ENCODE measurements around the gene PIGP. TPM values are rescaled to one million over a fixed set of nuclear protein-coding genes. Genes with fewer than 3 reads are reported as not detected.

PIGP gene
- total and polyA plus RNA-seq, 10 of the 15 experiments (the other 5 are each of a cell fraction or from before 2014, with no cell fraction given), result 17.0 to 65.0 (median 29.5) TPM

GRCh38 chr21:37085726-37086125 is 12.9 kb upstream of the PIGP start:
- no TSS peak for BruUV-seq (replicated peaks)
- FAIRE-seq (no peak), DNase-seq (ENCODE audit: low read depth, low spot score) (no peak), ATAC-seq (no peak)
- CTCF ChIA-PET, result no interaction called here
- SMC1A ChIA-PET (ENCODE audit: uncharacterized antibody, unreplicated experiment), result interaction anchor here (1.0 kb wide), 1 partner anchor 14 kb away, joined by 3 read pairs; no protein-coding TSS in a partner anchor
- H4K20me1 ChIP-seq (ENCODE audit: control insufficient read depth, insufficient read depth), result peaks cover 2% of the 10 kb centered on the region; the same call in 1 of the 2 replicates
- RAD21 ChIA-PET (ENCODE audit: unreplicated experiment), result no interaction called here
- H3K27me3 ChIP-seq (replicated peaks in 1 of 2; ENCODE audit: control insufficient read depth in 2 of 2, insufficient read depth in 2 of 2, low read length in 1 of 2), result no peaks in the 10 kb centered on the region
- peaks cover 18% of the 10 kb centered on the region for H3K79me2 ChIP-seq (ENCODE audit: control insufficient read depth, insufficient read depth, low read length)
- WGBS (ENCODE audit: insufficient coverage, insufficient replicate concordance, low lambda C conversion rate, missing lambda C conversion rate), result 98% methylated on average over 3 of the region's 3 CpGs
- POLR2A ChIA-PET, result interaction anchor here (0.5 kb wide), 1 partner anchor 86 kb away, joined by 3 read pairs; no protein-coding TSS in a partner anchor
- no peak overlapping the region for H3K4me2 ChIP-seq (ENCODE audit: control insufficient read depth, insufficient read depth)
- H3K9me3 ChIP-seq (replicated peaks; ENCODE audit: control insufficient read depth, insufficient read depth, low read length), result no peaks in the 10 kb centered on the region
- no peaks in the 10 kb centered on the region for H3K4me1 ChIP-seq (ENCODE audit: control insufficient read depth, insufficient read depth, low read length)
- TF ChIP-seq BCL11A (IDR thresholded peaks at IDR 0.05; ENCODE audit: low read depth, low read length), result no peak
- no peak for TF ChIP-seq ZNF217 (IDR thresholded peaks at IDR 0.05)
- no peak for TF ChIP-seq HDAC2 (IDR thresholded peaks at IDR 0.05)
- no peak for TF ChIP-seq CBX3 (IDR thresholded peaks at IDR 0.05; ENCODE audit: borderline replicate concordance, low read depth)
- TF ChIP-seq SPI1 (IDR thresholded peaks at IDR 0.05; ENCODE audit: borderline replicate concordance, insufficient read depth, low read depth, low read length), result no peak
- no peak for TF ChIP-seq CREM (IDR thresholded peaks at IDR 0.05; ENCODE audit: low read depth)
- in situ Hi-C loops (cut with MboI) (no loop called here), intact Hi-C loops (cut with micrococcal nuclease; ENCODE audit: unreplicated experiment) (no loop called here)
- H2AFZ ChIP-seq (ENCODE audit: control insufficient read depth, low read depth, low read length), result no peak overlapping the region
- H3K36me3 ChIP-seq (ENCODE audit: control insufficient read depth in 2 of 2, insufficient read depth in 2 of 2, low read length in 1 of 2), result no peaks in the 10 kb centered on the region; a peak in 1 of 4 replicates
- no peak overlapping the region for H3K4me3 ChIP-seq
- H3K27ac ChIP-seq (ENCODE audit: control insufficient read depth, insufficient read depth), result no peak overlapping the region
- no peak overlapping the region for H3K9ac ChIP-seq (ENCODE audit: control insufficient read depth, insufficient read depth, low read length)

- Histone ChIP-seq H3K9me3 (replicated peaks; ENCODE audit: control insufficient read depth, insufficient read depth, low read length) (no peaks in the 10 kb centered on the region), H4K20me1 (ENCODE audit: control insufficient read depth, insufficient read depth) (peaks cover 2% of the 10 kb centered on the region; the same call in 1 of the 2 replicates), H3K79me2 (ENCODE audit: control insufficient read depth, insufficient read depth, low read length) (peaks cover 41% of the 10 kb centered on the region), H3K27me3 (replicated peaks in 1 of 2; ENCODE audit: control insufficient read depth in 2 of 2, insufficient read depth in 2 of 2, low read length in 1 of 2) (no peaks in the 10 kb centered on the region), H3K4me2 (ENCODE audit: control insufficient read depth, insufficient read depth) (no peak overlapping the region), H3K9ac (ENCODE audit: control insufficient read depth, insufficient read depth, low read length) (no peak overlapping the region), H3K36me3 (ENCODE audit: control insufficient read depth in 2 of 2, insufficient read depth in 2 of 2, low read length in 1 of 2) (no peaks in the 10 kb centered on the region), H2AFZ (ENCODE audit: control insufficient read depth, low read depth, low read length) (no peak overlapping the region), H3K4me1 (ENCODE audit: control insufficient read depth, insufficient read depth, low read length) (no peaks in the 10 kb centered on the region), H3K4me3 (no peak overlapping the region), H3K27ac (ENCODE audit: control insufficient read depth, insufficient read depth) (no peak overlapping the region)
- FAIRE-seq (no peak), DNase-seq (ENCODE audit: low read depth, low spot score) (no peak), ATAC-seq (no peak)
- POLR2A ChIA-PET, result interaction anchor here (0.5 to 1.7 kb wide), 2 partner anchors 9 to 111 kb away, joined by 3 read pairs; no protein-coding TSS in a partner anchor
- RAD21 ChIA-PET (ENCODE audit: unreplicated experiment), result no interaction called here
- intact Hi-C loops (cut with micrococcal nuclease; ENCODE audit: unreplicated experiment) (no loop called here), in situ Hi-C loops (cut with MboI) (no loop called here)
- CTCF ChIA-PET, result interaction anchor here (1.0 to 1.2 kb wide), 2 partner anchors 106 to 118 kb away, joined by 3 to 7 read pairs; no protein-coding TSS in a partner anchor
- no TSS peak for BruUV-seq (replicated peaks)
- SMC1A ChIA-PET (ENCODE audit: uncharacterized antibody, unreplicated experiment), result interaction anchor here (0.8 to 1.1 kb wide), 2 partner anchors 9 to 14 kb away, joined by 3 to 6 read pairs; no protein-coding TSS in a partner anchor
- TF ChIP-seq YY1 (IDR thresholded peaks at IDR 0.05; ENCODE audit: low read depth, low read length) (no peak), TAF1 (IDR thresholded peaks at IDR 0.05; ENCODE audit: borderline replicate concordance, low read depth, low read length) (no peak), PAX5 (IDR thresholded peaks at IDR 0.05; ENCODE audit: borderline replicate concordance, low read depth, low read length) (no peak), KLF5 (IDR thresholded peaks at IDR 0.05; ENCODE audit: partially characterized antibody) (no peak), EZH2 (IDR thresholded peaks at IDR 0.05; ENCODE audit: borderline replicate concordance, control insufficient read depth, low read depth, low read length) (no peak), CHD2 (IDR thresholded peaks at IDR 0.05; ENCODE audit: borderline replicate concordance, low read depth, low read length) (no peak), RB1 (IDR thresholded peaks at IDR 0.05; ENCODE audit: borderline replicate concordance) (no peak), TCF7 (IDR thresholded peaks at IDR 0.05; ENCODE audit: borderline replicate concordance) (no peak), PAX8 (IDR thresholded peaks at IDR 0.05) (no peak), SUPT20H (IDR thresholded peaks at IDR 0.05; ENCODE audit: borderline replicate concordance, control insufficient read depth, low read depth, low read length) (no peak), RELA (IDR thresholded peaks at IDR 0.05; ENCODE audit: borderline replicate concordance, partially characterized antibody) (no peak), RFX5 (IDR thresholded peaks at IDR 0.05; ENCODE audit: low read depth, low read length) (no peak)
These were observed 10.1 kb upstream of the PIGP start for GRCh38 chr21:37082856-37083528.
